ENCODE measurements around the gene PSTPIP1.

PSTPIP1 gene

DNA sequence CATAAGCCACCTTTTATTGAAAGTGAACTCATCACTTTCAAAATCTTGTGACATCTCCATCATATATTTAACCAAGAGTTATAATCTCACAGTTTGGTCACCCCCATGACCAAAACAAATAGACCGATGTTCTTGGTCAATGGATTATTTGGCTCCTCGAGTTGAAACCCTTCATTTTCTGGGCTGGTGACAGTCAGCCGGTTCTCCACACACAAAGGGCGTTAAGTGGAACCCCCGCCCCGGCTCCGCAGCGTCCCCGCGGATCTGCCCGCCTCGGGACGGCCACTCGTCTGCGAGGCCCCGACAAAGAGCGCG, 75.2 kb downstream of the PSTPIP1 start:
- no peak for DNase-seq (ENCODE audit: low read depth in 2 of 2)

- DNase-seq (ENCODE audit: low read depth in 2 of 2) = peak; percentile 84 to 91
These were observed 75.8 kb downstream of the PSTPIP1 start, which contains the start of gene TSPAN3 for GRCh38 chr15:77070495-77071304. Gene TSPAN3 (minus strand): TSS chr15:77071109. CDS start chr15:77070954, 155 bp downstream.

DNA sequence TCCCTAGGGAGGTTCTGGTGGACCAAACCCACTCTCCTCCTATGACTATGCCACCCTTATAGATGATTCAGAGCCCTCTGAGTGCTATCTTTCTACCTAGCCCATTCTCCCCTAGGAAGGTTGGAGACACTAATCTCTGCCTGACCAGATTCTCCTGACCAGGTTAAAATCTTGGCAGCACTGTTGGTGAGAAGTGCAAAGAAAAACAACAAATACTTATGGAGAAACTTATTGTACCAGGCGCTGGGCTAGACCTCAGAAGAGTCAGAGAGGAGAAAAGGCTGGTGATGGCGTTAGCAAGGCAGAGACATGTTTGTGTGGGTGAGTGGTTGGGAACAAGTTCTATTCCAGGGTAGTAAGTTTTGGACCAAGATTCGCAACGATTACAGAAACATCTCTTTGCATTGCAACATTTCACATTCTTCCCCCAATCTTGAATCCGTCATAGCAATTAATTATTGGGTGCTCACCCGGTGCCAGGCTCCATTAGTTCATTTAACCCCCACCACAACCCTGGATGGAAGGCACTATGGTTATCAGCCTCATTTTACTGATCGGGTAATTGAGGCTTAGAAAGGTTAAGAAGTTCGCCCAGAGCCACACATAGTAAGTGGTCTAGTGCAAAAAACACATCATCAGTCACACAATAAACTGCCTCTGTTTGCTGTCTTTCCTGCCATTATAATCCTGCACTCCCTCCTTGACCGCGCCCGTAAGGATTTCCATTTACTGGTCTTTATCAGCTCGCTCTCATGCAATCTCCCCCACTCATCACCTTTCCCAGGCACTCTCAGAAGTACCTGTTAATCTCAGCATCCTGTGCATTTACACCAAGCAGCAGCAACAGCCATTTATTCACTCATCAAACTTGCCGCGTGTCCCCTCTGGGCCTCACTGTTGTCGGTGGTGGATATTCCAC, 76.6 kb downstream of the PSTPIP1 start:
- DNase-seq (ENCODE audit: low read depth in 2 of 2) = no peak

DNA sequence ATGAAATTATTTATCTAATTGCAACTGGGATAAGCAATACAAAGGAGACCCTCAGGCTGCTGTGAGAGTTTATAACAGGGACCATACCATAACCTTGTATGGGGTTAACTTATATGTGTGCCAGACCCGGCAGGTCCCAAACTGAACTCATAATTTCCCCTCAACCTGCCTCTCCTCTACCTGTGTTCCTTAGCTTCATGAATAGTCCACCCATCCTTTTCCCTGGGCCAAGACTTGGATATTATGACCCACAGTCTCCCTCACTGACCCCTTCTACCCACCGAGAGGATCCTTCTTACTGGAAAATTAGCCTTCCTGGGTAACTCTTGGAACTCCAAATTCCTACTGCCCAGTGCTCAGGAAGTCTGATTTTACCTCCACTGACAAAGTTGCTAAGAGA, 79.4 kb downstream of the PSTPIP1 start:
- no peak for DNase-seq (ENCODE audit: low read depth in 2 of 2)

DNA sequence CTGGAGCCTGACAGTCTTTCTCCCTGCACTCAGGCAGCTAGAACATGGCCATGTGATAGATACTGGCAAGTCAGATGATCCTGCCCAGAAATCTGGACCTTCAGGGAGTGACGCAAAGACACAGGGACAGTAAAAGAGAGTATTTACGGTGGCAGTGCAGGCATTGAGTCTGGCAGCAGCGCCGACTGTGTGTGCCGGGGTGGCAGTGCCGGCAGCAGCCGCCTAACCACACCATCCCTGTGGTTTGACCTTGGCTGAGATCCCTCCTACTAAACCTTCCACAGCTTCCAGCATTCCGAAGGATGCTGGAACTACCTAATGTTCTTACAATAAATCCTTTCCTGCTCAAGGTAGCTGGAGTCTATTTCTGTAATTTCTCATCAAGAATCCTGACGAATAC, 80.6 kb downstream of the PSTPIP1 start:
- DNase-seq (ENCODE audit: low read depth in 2 of 2) = no peak

DNA sequence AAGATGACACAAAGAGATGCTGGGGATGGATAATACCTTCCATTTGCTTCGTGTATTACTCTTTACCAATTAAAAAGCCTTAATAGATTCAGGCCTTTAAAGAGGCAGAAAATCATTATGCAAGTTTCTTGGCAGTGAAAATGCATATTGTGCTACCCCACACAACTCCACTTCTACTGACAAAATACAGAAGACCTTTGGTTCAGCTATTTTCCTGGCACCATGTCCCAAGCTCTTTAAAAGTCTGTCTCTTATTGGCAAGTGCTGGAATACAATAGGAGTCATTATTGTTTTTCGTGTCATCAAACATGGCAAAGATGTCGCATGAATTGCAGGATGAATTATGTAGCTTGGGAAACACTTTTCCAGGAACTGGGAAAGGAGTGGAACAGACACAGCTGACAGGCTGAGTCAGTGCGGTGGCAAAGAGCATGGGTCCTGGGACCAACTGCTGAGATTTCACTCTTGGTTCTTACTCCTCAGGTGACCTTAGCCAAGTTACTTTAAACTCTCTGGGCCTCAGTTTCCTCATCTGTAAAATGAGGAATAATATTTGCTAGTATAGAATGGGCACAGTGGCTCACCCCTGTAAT, 81.5 kb downstream of the PSTPIP1 start:
- DNase-seq (ENCODE audit: low read depth in 2 of 2) = no peak

GRCh38 chr15:77081971-77082370, 87.0 kb downstream of the PSTPIP1 start:
- no peak for DNase-seq (ENCODE audit: low read depth in 2 of 2)

GRCh38 chr15:77083381-77084160, 88.6 kb downstream of the PSTPIP1 start:
- DNase-seq (ENCODE audit: low read depth in 2 of 2) = peak; percentile 41 to 53

DNA sequence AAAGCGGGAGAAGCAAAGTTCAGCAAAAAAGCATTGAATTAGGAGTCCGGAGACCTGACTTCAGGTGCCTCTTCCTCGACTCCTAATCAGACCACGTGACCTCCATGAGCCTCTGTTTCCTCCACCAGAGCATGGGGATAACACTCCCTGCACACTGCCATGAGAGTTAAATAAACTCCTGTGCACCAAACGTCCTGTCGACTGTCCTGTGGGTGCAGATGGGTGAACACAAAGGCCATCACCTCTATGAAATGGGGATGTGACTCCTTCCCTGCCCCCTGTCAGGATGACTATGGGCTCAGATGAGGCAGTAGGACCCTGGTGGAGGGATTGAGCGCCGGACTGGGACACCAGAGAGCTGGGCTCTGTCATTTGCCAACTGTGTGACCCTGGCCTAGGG, 89.5 kb downstream of the PSTPIP1 start:
- DNase-seq (ENCODE audit: low read depth in 2 of 2) = no peak

- DNase-seq (ENCODE audit: low read depth in 2 of 2) = no peak
These were observed 90.4 kb downstream of the PSTPIP1 start for GRCh38 chr15:77085297-77085696.
